HG02571 (cell line): ENCODE data around the gene TEX14.
"Not testable (repeated sequence)": the region's sequence is repeated elsewhere in the genome, so short reads cannot be mapped to it uniquely, and the experiment has no call there.

Source experiments
- ATAC-seq: cut with Tn5 transposase; IDR thresholded peaks from one replicate; pipeline ENCODE4 v1.9.1; 2021; ENCODE audit warnings: mild to moderate bottlenecking, moderate library complexity; ENCODE audit not compliant: unreplicated experiment

TEX14 gene

DNA sequence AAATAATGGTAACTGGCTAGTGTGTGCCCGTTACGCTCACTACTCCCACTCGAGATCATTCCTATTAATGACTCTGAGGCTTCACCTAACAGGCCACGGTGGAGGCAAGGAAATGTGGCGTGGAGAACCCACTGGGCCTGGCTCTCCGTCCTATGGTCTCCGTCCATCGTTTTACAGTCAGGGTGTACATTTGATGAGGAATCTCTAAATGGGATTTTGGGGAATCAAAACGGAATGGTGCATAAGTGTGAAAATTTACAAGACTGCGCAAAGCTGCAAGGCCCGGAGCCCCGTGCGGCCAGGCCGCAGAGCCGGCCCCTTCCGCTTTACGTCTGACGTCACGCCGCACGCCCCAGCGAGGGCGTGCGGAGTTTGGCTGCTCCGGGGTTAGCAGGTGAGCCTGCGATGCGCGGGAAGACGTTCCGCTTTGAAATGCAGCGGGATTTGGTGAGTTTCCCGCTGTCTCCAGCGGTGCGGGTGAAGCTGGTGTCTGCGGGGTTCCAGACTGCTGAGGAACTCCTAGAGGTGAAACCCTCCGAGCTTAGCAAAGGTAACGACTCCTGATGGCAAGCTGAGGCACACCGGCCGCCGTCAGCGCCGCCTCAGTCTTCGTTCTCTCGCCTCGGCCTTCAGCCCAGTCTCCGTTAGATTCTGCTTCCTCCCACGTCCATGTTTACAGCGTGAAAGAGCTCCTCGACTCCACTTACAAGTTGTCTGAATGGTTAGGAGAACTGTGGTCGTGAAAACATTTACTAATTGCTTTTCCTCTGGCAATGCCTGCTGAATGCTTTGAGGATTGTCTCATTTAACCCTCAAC lies 602 bp upstream of the TEX14 start, which contains the start of gene RAD51C:
RAD51C (plus strand) TSS at position 364 of the 817 bp plus-strand sequence; CDS start at position 406, 42 bp downstream.
- peak; percentile 93 for ATAC-seq

DNA sequence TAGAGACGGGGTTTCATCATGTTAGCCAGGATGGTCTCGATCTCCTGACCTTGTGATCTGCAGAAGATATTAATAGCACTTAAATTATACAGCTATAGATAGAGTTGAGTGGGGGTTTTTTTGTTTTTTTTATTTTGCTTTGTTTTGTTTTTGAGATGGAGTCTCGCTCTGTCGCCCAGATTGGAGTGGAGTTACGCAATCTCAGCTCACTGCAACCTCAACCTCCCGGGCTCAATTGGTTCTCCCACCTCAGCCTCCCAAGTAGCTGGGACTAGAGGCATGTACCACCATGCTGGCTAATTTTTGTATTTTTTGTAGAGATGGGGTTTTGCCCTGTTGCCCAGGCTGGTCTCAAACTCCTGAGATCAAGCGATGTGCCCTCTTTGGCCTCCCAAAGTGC lies 1.8 kb downstream of the TEX14 start:
- not testable (repeated sequence) for ATAC-seq

DNA sequence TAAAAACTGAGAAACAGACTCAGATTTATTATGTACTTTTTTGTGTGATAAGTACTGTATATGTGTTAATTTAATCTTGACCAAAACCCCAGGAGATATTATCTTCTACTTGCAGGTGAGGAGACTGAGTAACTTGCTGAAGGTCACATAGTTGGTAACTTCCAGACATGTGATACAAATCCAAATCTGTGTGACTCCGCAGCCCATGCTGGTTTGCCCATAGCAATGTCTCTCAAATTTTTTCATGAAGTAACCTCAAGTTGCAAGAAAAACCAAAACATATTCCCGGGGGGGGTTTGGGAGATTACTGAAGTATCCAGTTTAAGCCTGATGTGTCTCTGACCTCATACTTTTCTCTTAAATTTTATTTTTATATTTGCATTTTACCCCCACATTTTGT lies 3.3 kb downstream of the TEX14 start:
- no peak for ATAC-seq

DNA sequence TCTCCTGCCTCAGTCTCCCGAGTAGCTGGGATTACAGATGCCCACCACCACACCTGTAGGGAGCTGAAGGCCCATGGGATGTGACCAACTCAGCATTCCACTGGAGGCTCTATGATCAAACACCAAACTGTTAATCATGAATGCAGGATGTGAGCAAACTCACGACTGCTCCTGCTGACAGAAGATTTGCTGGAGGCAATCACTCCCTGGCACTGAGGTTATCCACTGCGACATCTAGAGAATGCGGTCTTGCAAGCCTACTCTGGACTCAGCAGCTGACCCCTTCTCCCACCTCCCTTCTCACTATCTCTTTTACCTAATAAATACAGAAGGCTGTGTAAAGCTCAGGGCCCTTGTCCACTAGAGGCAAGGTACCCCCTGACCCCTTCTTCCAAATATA lies 4.9 kb downstream of the TEX14 start:
- no peak for ATAC-seq

DNA sequence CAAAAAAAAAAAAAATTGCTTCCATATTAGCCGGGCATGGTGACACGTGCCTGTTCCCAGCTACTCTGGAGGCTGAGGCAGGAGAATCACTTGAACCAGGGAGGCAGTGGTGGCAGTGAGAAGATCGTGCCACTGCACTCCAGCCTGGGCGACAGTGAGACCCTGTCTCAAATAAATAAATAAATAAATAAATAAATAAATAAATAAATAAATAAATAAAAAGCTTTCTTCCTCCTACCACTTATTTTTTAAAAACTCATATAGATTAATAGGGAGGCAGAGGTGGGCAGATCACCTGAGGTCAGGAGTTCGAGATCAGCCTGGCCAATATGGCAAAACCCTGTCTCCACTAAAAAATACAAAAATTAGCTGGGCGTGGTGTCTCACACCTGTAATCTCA lies 7.4 kb downstream of the TEX14 start:
- ATAC-seq: not testable (repeated sequence)

DNA sequence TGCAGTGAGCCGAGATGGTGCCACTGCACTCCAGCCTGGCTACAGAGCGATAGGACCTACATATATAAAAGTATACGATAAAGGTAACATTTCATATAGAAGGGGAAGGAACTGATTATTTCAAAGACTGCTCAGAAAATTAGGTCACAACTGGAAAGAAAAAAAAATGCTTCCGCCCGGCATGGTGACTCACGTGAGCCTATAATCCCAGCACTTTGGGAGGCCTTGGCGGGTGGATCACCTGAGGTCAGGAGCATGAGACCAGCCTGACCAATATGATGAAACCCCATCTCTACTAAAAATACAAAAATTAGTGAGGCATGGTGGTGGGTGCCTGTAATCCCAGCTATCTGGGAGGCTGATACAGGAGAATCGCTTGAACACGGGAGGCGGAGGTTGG lies 7.8 kb downstream of the TEX14 start:
- no peak for ATAC-seq

DNA sequence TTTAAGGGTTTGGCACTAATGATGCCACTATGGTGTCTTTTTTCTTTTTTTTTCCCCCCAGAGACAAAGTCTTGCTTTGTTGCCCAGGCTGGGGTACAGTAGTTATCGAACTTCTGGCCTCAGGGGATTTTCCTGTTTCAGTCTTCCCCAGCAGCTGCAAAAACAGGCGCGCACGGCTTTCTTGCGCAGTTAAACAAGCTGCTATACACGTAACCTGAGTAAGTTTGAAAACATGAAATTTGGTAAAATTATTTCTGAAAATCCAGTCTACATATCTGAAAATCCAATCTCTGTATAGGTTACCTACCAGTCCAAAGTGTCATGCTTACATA lies 11.8 kb downstream of the TEX14 start:
- ATAC-seq: no peak

DNA sequence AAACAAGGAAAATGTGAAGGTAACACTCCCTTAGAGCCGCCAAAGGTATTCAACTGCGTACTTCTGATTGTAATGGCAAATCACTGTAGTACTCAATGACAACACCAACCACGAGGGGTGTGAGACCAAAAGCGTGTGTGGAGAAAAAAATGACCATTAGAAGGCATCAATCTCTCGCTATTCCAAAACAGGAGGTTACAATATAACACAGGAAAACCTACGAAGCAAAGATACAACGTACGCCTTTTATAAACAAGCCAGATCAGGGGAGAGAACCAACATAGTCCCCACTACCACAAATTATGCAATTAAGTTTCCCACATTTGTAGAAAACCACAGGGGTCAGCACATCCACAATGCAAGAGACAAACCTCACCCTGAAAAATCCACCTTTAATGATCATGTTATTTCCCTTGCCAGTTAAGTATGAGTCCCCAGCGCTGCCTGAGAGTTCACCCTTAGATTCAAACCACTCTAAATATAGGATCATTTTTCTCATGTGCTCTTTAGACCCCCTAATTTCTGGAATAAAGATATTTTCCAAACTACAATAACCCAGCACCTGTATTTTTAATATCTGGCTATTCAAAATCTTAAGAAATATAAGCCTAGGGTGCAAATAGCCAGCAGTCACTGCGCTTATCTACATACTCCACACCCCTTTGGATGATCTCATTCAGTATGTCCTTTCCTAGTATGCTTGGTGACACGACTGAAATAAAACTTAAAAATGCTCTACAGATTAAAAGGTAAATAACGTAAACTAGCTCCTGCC lies 12.4 kb downstream of the TEX14 start:
- ATAC-seq: no peak

DNA sequence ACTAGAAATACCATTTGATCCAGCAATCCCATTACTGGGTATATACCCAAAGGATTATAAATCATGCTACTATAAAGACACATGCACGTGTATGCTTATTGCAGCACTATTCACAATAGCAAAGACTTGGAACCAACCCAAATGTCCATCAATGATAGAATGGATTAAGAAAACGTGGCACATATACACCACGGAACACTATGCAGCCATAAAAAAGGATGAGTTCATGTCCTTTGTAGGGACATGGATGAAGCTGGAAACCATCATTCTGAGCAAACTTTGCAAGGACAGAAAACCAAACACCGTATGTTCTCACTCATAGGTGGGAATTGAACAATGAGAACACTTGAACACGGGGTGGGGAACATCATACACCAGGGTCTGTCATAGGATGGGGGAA lies 13.6 kb downstream of the TEX14 start:
- not testable (repeated sequence) for ATAC-seq

DNA sequence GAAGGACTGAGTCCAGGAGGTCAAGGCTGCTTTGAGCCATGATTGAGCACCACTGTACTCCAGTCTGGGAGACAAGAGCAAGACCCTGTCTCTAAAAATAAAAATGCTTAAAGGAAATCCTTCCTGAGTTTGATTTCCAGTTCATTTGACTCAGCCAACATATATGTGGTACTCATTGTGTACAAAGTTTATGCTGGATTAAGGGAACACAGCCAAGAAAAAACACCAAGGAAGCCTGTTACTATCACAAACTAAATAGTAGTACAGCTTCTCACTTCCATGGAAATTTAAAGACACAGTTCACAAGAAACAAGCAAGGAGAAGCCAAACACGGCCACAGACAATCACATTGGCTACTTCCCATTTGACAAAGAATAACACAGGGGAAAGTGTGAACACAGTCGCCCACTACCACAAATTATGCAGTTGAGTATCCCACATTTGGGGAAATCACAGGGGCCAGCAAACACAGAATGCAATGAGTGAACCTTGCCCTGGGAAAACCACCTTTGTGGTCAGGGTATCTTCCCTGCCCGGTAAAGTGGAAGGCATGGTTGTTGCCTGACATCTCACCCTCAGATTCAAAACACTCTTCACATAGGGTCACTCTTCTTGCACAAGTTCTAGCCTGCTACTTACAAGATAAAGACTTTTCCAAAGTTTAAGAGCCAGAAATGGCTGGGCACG lies 14.5 kb downstream of the TEX14 start:
- ATAC-seq: no peak

DNA sequence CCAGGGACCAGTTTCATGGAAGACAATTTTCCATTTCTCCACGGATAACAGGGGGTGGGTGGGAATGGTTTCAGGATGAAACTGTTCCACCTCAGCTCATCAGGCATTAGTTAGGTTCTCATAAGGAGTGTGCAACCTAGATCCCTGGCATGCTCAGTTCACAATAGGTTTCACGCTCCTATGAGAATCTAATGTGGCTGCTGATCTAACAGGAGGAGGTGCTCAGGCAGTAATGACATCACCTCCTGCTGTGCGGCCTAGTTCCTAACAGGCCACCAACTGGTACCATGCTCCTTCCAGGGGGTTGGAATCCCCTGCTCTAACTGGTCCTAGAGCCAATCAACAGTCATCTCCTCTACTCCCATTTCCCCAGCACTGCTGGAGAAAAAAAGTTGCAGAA lies 19.9 kb downstream of the TEX14 start:
- no peak for ATAC-seq

DNA sequence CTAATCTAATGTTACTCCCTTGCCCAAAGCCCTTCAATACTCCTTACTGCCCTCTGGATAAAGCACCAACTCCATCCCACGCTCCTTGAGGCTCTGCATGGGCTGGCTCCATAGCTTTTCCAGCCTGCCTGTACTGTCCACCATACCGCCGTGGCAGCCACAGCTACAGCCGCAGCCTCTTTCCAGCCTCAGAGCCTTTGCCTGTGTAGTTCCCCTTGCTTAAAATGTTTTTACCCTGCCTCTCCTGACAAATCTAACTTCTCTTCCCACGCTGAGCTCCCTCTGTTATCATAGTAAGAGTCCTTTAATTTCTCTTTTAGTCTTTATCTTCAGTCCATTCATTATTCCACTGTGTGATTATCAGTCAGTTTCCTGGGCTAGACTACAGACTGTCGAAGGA lies 22.0 kb downstream of the TEX14 start:
- ATAC-seq: no peak

DNA sequence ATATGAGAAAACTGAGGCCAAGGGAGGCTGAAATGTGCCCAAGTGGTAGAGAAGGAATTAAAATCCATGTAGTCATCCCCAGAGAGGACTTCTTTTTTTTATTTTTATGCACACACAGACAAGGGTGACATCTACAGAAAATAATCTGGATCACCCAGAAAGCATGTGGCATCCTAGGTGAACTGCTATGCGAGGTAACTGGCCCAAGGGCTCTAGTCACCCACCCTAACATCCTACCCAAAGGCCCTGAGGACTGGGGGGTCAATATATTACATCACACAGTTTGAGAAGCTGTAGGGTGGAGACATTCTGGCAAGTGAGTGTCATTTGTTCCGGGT lies 23.3 kb downstream of the TEX14 start:
- no peak for ATAC-seq

DNA sequence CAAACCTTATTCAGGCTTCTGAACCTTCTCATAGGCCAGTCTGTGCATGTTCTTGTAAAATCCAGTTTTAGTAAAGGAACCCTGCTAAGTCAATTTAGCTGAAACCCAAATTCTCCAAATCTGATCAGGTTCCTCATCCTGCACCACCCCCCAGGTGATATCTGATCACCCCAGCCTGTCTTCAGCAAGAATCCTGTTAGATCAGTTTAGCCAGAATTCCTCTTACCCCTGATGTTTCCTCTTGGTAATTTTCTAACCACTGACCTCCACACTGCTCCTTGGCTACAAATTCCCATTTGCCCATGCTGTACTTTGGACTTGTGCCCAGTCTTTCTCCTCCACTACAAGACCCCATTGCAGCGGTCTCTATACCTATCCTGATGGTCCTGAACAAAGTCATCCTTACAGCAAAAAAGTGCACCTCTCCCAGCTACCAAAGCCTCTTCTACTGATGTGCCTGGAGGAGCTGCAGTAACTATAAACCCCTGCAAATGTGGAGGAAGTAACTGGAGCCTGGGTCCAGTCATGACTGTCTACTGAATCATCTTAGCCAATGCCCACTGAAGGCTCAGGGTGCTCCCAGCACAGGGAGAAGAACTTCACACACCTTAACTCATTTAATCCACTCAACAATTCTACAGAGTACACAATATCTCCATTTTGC lies 23.8 kb downstream of the TEX14 start:
- no peak for ATAC-seq

DNA sequence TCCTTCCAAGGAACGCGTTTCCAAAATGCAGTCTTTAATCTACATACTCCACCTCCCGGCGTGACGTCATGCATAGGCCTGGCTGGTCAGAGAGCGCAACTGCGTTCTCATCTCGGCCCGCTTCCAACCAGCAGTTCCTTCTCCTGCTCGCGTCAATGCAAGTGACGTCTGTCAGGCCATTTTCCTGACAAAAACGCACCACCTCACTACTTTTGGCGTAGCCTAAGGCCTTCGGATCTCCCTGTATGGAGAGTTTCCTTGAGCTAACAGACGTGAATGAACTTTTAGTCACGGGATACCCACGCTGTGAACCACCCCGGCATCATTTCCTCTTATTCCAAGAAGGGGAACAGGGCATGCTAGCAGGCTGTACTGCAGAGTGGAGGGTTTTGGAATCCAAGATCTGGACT lies 25.0 kb downstream of the TEX14 start:
- no peak for ATAC-seq

DNA sequence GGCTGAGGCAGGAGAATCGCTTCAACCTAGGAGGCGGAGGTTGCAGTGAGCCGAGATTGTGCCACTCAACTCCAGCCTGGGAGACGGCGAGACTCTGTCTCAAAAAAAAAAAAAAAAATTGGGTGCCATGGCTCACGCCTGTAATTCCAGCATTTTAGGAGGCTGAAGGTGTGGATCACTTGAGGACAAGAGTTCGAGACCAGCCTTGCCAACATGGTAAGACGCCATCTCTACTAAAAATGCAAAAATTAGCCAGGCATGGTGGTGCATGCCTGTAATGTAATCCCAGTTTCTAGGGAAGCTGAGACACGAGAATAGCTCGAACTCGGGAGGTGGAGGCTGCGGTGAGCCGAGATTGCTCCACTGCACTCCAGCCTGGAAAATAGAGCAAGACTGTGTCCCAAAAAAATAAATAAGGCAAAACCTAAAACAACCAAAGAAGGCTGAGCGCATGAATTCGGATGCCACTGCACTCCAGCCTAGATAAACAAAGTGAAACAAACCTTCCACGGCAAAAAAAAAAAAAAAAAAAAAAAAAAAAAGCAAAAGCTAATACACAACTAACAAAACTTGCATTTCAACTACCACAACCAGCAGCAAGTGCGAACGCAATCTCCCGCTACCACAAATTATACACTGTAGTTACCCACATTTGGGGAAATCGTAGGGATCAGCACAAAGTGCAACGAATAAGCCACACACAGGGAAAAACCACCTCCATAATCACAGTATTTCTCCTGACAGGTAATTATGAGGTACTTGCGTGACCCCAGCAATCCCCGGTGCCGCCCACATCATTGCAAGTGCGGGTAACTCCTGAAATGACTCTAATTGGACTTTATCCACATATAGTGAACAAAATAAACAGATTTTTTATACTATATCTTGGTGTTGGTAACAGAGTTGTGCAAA lies 25.6 kb downstream of the TEX14 start:
- ATAC-seq: no peak

DNA sequence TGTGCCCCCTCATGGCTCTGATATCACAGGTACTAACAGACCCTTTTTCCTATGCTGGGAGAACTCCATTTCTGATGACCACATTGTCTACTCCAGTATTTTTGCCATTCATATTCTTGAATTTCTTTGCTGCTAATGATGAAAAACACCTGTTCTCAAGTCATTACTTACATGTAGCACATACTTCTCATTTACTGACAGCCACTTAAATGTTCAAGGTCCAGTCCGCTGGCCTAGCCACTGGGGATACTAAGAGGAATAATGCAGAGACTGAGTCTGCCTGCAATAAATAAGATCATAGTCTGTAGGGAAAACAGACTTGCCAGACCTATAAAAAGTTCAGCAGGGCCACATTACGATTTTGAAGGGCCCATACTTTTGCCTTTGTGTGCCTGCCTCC lies 27.5 kb downstream of the TEX14 start:
- ATAC-seq: no peak

DNA sequence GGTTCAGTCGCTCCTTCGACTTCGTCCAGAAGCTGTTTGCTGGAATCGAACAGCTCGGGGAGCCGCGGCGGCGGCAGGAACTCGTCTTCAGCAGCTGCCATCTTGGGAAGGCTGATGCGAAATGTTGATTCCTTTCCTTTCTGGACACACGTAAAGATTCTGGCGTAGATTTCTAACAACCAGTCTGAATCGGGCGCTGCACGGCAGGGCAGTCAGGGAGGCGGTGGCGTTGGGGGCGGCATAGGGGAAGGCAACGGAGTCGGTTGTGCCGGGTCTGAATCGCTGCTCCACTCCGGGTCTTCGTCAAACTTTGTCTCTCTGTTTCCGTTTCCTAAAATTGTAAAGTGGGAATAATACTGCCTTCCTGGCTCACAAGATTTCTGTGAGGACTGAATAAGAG lies 30.3 kb downstream of the TEX14 start:
- ATAC-seq: no peak

DNA sequence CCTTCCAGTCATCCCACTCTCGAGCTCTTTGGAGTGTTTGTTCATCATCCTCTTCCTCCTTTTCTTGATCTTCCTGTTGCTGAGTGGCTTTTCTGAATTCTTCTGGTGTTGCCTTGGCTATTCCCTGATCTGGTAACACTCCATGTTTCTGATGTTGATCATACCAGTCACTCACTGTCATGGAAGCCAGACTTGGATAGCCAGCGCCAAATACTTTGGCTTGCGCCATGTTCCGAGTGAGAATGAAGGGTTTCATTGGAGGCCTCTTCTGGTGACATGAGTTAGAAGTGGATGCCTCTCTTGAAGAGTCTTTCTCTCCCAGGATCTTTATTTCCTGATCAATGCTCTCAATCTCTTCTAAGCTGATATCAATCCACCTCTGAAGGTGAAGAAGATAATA lies 31.2 kb downstream of the TEX14 start:
- ATAC-seq: no peak

DNA sequence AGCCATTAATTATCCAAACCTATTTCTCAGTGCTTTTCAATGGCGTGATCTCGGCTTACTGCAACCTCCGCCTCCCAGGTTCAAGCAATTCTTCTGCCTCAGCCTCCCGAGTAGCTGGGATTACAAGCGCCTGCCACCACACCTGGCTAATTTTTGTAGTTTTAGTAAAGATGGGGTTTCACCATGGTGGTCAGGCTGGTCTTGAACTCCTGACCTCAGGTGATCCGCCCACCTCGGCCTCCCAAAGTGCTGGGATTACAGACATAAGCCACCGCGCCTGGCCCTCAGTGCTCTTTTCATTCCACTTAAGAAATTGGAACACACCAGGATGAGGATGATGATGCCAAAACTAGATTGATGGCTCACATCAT lies 32.1 kb downstream of the TEX14 start:
- not testable (repeated sequence) for ATAC-seq
